Body of pancreas (tissue), 4 donors: Measurements from ENCODE around the gene CLIC6. TPM values are rescaled to one million over a fixed set of nuclear protein-coding genes. Genes with fewer than 3 reads are reported as not detected.

Source experiments
- ATAC-seq: fragments of 150-250 bp; one replicate; pipeline ENCODE4 v1.9.1; 2016
- DNase-seq, 4 donors: peaks; one replicate each; pipeline ENCODE4 v3.0.0-alpha.2; 2019
- H3K27ac ChIP-seq, 4 donors: fragments of 200-600 bp; sonication (generic); 1 replicate in 3 of 4; 2 replicates in 1 of 4; pipeline versions ENCODE4 v1.5.1 to v1.6.1; 2016 to 2019; ENCODE audit warnings: mild to moderate bottlenecking in 1 of 4, mixed read lengths in 1 of 4, moderate library complexity in 1 of 4
- H3K27me3 ChIP-seq, 2 donors: fragments of 200-600 bp; sonication (generic); one replicate each; pipeline ENCODE4 v1.6.0; 2016; ENCODE audit warnings: mild to moderate bottlenecking in 1 of 2
- H3K36me3 ChIP-seq, 2 donors: fragments of 200-600 bp; sonication (generic); replicated peaks in 1 of 2; 2 replicates each; pipeline ENCODE4 v1.5.1; 2016; ENCODE audit warnings: low read depth in 2 of 2; ENCODE audit not compliant: insufficient read depth in 1 of 2
- H3K4me1 ChIP-seq: fragments of 200-600 bp; sonication (generic); one replicate; pipeline ENCODE4 v1.6.0; 2016
- H3K4me3 ChIP-seq, 2 donors: fragments of 200-600 bp; sonication (generic); 1 replicate in 1 of 2; 2 replicates in 1 of 2; pipeline ENCODE4 v1.5.1; 2016 to 2019
- H3K9me3 ChIP-seq, 3 donors: fragments of 200-600 bp; sonication (generic); 1 replicate in 2 of 3; 2 replicates in 1 of 3; pipeline ENCODE4 v1.5.1; 2016
- POLR2A ChIP-seq, 3 donors: fragments of 450-650 bp; IDR thresholded peaks; one replicate each; pipeline ENCODE4 v1.6.1; 2016; ENCODE audit warnings: antibody characterized with exemption in 3 of 3, mild to moderate bottlenecking in 2 of 3
- whole genome bisulfite sequencing, 2 donors: methylation state at CpG; one replicate each; pipeline ENCODE4 v1.1.5; 2017; 5-methylcytosine and 5-hydroxymethylcytosine counted together
- intact Hi-C: fragments of 100-400 bp; cut with DNase I; formaldehyde crosslinking; loops from one replicate; pipeline ENCODE4 v1.15.1; 2023
- total RNA-seq, 2 donors: library from RNA; depleted of rRNA; stranded (reverse); fragments of >200 nt; gene quantifications; one replicate each; pipeline ENCODE4 v1.1.0, GENCODE V29; 2016
- TF ChIP-seq, protein P1 (sequence below), 7 experiments: fragments of 450-650 bp in 4 of 7; fragments of 200-600 bp in 3 of 7; sonication (generic) in 3 of 7; IDR thresholded peaks; one replicate each; pipeline ENCODE4 v1.5.1; 2016 to 2019; ENCODE audit warnings: antibody characterized with exemption in 7 of 7

CLIC6 gene
- total RNA-seq, 2 donors from 2014 or later: 0.99 to 1.8 TPM

- peaks cover 8% of the 10 kb centered on the region for H3K4me1 ChIP-seq
- intact Hi-C loops: no loop called here
- H3K27me3 ChIP-seq: no peaks in the 10 kb centered on the region
- H3K36me3 ChIP-seq: no peaks in the 10 kb centered on the region
- WGBS, 2 donors: 82 to 84% methylated on average over 4 to 5 of the region's 5 CpGs
- no peak overlapping the region for H3K4me3 ChIP-seq
- no peak for TF ChIP-seq POLR2A (IDR thresholded peaks at IDR 0.05)
- TF ChIP-seq, protein P1, sequence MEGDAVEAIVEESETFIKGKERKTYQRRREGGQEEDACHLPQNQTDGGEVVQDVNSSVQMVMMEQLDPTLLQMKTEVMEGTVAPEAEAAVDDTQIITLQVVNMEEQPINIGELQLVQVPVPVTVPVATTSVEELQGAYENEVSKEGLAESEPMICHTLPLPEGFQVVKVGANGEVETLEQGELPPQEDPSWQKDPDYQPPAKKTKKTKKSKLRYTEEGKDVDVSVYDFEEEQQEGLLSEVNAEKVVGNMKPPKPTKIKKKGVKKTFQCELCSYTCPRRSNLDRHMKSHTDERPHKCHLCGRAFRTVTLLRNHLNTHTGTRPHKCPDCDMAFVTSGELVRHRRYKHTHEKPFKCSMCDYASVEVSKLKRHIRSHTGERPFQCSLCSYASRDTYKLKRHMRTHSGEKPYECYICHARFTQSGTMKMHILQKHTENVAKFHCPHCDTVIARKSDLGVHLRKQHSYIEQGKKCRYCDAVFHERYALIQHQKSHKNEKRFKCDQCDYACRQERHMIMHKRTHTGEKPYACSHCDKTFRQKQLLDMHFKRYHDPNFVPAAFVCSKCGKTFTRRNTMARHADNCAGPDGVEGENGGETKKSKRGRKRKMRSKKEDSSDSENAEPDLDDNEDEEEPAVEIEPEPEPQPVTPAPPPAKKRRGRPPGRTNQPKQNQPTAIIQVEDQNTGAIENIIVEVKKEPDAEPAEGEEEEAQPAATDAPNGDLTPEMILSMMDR (IDR thresholded peaks at IDR 0.05): no peak
- ATAC-seq (no peak), DNase-seq (no peak)
- H3K9me3 ChIP-seq: no peaks in the 10 kb centered on the region
- H3K27ac ChIP-seq: no peak overlapping the region
These were observed 62.1 kb downstream of the CLIC6 start for GRCh38 chr21:34730756-34731445.

DNA sequence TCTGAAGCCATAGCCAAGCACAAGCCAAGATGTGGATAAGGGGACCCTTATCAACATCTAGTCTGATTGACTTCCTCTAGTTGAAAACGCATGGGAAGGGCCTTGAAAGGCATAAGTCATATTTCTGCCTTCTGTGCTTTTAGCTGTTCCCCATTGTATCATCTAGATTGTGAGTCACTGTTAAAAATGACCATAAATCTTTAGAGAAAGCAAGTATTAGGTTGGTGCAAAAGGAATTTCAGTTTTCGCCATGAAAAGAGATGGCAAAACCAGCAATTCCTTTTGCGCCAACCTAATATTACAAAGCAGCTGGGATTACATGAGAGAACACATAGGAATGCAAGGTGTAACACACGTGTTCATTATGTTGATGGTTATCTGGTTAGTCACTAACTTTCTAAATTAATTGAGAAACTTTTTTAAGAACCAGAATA, 63.6 kb downstream of the CLIC6 start:
- Histone ChIP-seq H3K27me3 (no peaks in the 10 kb centered on the region), H3K36me3 (no peaks in the 10 kb centered on the region), H3K9me3 (no peaks in the 10 kb centered on the region), H3K4me3 (no peak overlapping the region), H3K4me1 (peaks cover 8% of the 10 kb centered on the region), H3K27ac (no peak overlapping the region)
- TF ChIP-seq, protein P1 (IDR thresholded peaks at IDR 0.05): no peak
- no peak for TF ChIP-seq POLR2A (IDR thresholded peaks at IDR 0.05)
- intact Hi-C loops: no loop called here
- WGBS, 2 donors: 76 to 79% methylated on average over 4 of the region's 4 CpGs
- ATAC-seq (no peak), DNase-seq (no peak)

GRCh38 chr21:34733852-34734251, 65.1 kb downstream of the CLIC6 start:
- intact Hi-C loops: no loop called here
- TF ChIP-seq, protein P1 (IDR thresholded peaks at IDR 0.05): no peak
- no peak for TF ChIP-seq POLR2A (IDR thresholded peaks at IDR 0.05)
- no peak for ATAC-seq
- Histone ChIP-seq H3K36me3 (no peaks in the 10 kb centered on the region), H3K4me1 (peaks cover 6% of the 10 kb centered on the region), H3K9me3 (no peaks in the 10 kb centered on the region), H3K27me3 (no peaks in the 10 kb centered on the region), H3K4me3 (no peak overlapping the region), H3K27ac (no peak overlapping the region)
- DNase-seq: no peak
- WGBS, 2 donors: 79 to 88% methylated on average over 4 of the region's 4 CpGs

GRCh38 chr21:34734696-34735095, 65.9 kb downstream of the CLIC6 start:
- ATAC-seq (no peak), DNase-seq (no peak)
- H3K9me3 ChIP-seq: no peaks in the 10 kb centered on the region
- WGBS, 2 donors: 86 to 88% methylated on average over 7 of the region's 7 CpGs
- no peak overlapping the region for H3K27ac ChIP-seq
- no peak overlapping the region for H3K4me3 ChIP-seq
- peaks cover 6% of the 10 kb centered on the region for H3K4me1 ChIP-seq
- TF ChIP-seq, protein P1 (IDR thresholded peaks at IDR 0.05): no peak
- no peak for TF ChIP-seq POLR2A (IDR thresholded peaks at IDR 0.05)
- H3K27me3 ChIP-seq: no peaks in the 10 kb centered on the region
- intact Hi-C loops: no loop called here
- no peaks in the 10 kb centered on the region for H3K36me3 ChIP-seq
